NT2/D1 (cell line): ENCODE measurements around the gene WDFY4.

Experiments used
- YY1 ChIP-seq: IDR thresholded peaks from 2 replicates; pipeline ENCODE4 v1.6.1; 2011; ENCODE audit not compliant: insufficient read length, insufficient read depth
- ZNF274 ChIP-seq: IDR thresholded peaks from 2 replicates; pipeline ENCODE4 v1.6.1; 2011; ENCODE audit warnings: mild to moderate bottlenecking, low read depth, low read length

- no peak for TF ChIP-seq ZNF274
- no peak for TF ChIP-seq YY1
These were observed 118.0 kb downstream of the WDFY4 start for GRCh38 chr10:48802611-48803071.
